Measurements from ENCODE around the gene VWA5A. TPM values are rescaled to one million over a fixed set of nuclear protein-coding genes. Genes with fewer than 3 reads are reported as not detected.

Gene VWA5A
- polyA plus RNA-seq, 1 donor from 2014 or later, result 82.2 TPM

- Histone ChIP-seq H2AFZ (ENCODE audit: low read depth, low read length) (no peak overlapping the region), H3K9me3 (ENCODE audit: low read length) (no peaks in the 10 kb centered on the region), H3K9ac (ENCODE audit: low read length) (no peak overlapping the region), H4K20me1 (ENCODE audit: insufficient read depth) (no peaks in the 10 kb centered on the region), H3K27me3 (ENCODE audit: insufficient read depth, low read depth, low read length) (no peaks in the 10 kb centered on the region), H3F3A (ENCODE audit: insufficient read depth, low read length, poor library complexity, severe bottlenecking) (no peaks in the 10 kb centered on the region), H3K9me2 (ENCODE audit: insufficient read depth, low read length) (no peaks in the 10 kb centered on the region), H3K4me3 (ENCODE audit: low read length) (no peak overlapping the region), H3K36me3 (ENCODE audit: insufficient read depth, low read length) (peaks cover 9% of the 10 kb centered on the region), H3K4me2 (ENCODE audit: low read length) (no peak overlapping the region), H3K27ac (ENCODE audit: low read length) (no peak overlapping the region), H3K79me2 (replicated peaks; ENCODE audit: insufficient read depth, low read length) (no peaks in the 10 kb centered on the region)
- TF ChIP-seq TAF1 (IDR thresholded peaks at IDR 0.05; ENCODE audit: low read depth) (no peak), REST (IDR thresholded peaks at IDR 0.05; ENCODE audit: borderline replicate concordance) (no peak), EZH2 (IDR thresholded peaks at IDR 0.05; ENCODE audit: borderline replicate concordance, insufficient read depth, low read length, poor library complexity, severe bottlenecking) (no peak), SMC3 (conservative IDR thresholded peaks at IDR 0.05; ENCODE audit: poor library complexity) (no peak), RAD21 (conservative IDR thresholded peaks at IDR 0.05) (no peak), CTCF (IDR thresholded peaks at IDR 0.05; ENCODE audit: poor library complexity, severe bottlenecking) (no peak), MXI1 (conservative IDR thresholded peaks at IDR 0.05; ENCODE audit: poor library complexity, severe bottlenecking) (no peak), EP300 (conservative IDR thresholded peaks at IDR 0.05; ENCODE audit: poor library complexity, severe bottlenecking) (no peak), POLR2AphosphoS5 (IDR thresholded peaks at IDR 0.05) (no peak)
Measured at GRCh38 chr11:124147951-124148350, 32.7 kb downstream of the VWA5A start.

- Histone ChIP-seq H3K4me3 (ENCODE audit: low read length) (no peak overlapping the region), H3K9me3 (ENCODE audit: low read length) (no peaks in the 10 kb centered on the region), H2AFZ (ENCODE audit: low read depth, low read length) (no peak overlapping the region), H3F3A (ENCODE audit: insufficient read depth, low read length, poor library complexity, severe bottlenecking) (no peaks in the 10 kb centered on the region), H3K79me2 (replicated peaks; ENCODE audit: insufficient read depth, low read length) (no peaks in the 10 kb centered on the region), H3K4me2 (ENCODE audit: low read length) (no peak overlapping the region), H4K20me1 (ENCODE audit: insufficient read depth) (no peaks in the 10 kb centered on the region), H3K9ac (ENCODE audit: low read length) (no peak overlapping the region), H3K27me3 (ENCODE audit: insufficient read depth, low read depth, low read length) (no peaks in the 10 kb centered on the region), H3K36me3 (ENCODE audit: insufficient read depth, low read length) (peaks cover 9% of the 10 kb centered on the region), H3K9me2 (ENCODE audit: insufficient read depth, low read length) (no peaks in the 10 kb centered on the region), H3K27ac (ENCODE audit: low read length) (no peak overlapping the region)
- no peak for TF ChIP-seq EP300 (conservative IDR thresholded peaks at IDR 0.05; ENCODE audit: poor library complexity, severe bottlenecking)
- TF ChIP-seq MXI1 (conservative IDR thresholded peaks at IDR 0.05; ENCODE audit: poor library complexity, severe bottlenecking), result no peak
Measured at GRCh38 chr11:124150684-124151083, 35.4 kb downstream of the VWA5A start.

Data from neural cell (in vitro differentiated cells).